ENCODE measurements around the gene TMEM181. TPM values are rescaled to one million over a fixed set of nuclear protein-coding genes. Genes with fewer than 3 reads are reported as not detected.

The TMEM181 gene
- total and polyA plus RNA-seq, 2 of the 13 experiments (the other 11 are each of a cell fraction or from before 2014, with no cell fraction given): 59.1 to 108 TPM

DNA sequence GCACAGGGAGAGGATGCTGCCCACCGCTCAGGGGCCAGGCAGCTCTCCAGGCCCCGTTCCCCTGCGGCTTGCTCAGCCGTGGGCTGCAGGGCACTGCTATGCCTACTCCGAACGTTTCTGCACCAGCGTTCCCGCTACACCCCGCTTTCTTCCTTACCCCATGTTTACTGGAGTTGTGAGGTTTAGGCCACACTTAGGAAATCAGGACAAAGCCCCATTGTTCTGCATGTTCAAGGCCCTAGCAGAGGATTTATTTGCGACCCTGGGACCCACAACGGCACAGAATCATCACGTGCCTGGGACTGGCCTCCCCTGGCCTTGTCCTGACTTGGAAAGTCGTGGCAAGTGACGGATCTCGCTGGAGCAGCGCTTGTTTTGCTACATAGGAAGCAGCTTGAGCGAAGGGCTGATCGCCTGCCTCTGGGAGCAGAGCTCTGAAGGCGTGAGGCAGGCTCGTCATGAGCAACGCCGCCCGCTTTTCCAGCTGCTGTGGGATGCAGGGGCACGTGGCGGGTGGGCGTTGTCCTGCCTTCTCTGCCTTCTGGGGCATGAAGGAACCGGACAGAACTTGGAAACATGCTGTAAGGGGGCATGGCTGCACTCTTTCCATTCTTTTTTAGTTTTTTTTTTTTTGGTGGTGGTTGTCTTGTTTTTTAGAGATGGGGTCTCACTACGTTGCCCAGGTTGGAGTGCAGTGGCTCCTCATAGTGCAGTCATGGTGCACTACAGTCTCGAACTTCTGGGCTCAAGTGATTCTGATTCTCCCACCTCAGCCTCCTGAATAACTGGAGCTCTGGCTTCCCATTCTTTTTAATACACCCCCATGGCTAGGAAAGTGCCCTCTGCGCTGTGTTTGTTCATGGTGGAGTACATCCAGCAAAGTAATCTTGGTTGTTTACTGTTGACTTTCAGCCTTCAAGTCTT lies 14.6 kb upstream of the TMEM181 start (continued):
- TF ChIP-seq, protein P1, sequence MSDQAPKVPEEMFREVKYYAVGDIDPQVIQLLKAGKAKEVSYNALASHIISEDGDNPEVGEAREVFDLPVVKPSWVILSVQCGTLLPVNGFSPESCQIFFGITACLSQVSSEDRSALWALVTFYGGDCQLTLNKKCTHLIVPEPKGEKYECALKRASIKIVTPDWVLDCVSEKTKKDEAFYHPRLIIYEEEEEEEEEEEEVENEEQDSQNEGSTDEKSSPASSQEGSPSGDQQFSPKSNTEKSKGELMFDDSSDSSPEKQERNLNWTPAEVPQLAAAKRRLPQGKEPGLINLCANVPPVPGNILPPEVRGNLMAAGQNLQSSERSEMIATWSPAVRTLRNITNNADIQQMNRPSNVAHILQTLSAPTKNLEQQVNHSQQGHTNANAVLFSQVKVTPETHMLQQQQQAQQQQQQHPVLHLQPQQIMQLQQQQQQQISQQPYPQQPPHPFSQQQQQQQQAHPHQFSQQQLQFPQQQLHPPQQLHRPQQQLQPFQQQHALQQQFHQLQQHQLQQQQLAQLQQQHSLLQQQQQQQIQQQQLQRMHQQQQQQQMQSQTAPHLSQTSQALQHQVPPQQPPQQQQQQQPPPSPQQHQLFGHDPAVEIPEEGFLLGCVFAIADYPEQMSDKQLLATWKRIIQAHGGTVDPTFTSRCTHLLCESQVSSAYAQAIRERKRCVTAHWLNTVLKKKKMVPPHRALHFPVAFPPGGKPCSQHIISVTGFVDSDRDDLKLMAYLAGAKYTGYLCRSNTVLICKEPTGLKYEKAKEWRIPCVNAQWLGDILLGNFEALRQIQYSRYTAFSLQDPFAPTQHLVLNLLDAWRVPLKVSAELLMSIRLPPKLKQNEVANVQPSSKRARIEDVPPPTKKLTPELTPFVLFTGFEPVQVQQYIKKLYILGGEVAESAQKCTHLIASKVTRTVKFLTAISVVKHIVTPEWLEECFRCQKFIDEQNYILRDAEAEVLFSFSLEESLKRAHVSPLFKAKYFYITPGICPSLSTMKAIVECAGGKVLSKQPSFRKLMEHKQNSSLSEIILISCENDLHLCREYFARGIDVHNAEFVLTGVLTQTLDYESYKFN (CRISPR knock-in tag; conservative IDR thresholded peaks at IDR 0.05): peak; percentile 85
- TF ChIP-seq, protein P2, sequence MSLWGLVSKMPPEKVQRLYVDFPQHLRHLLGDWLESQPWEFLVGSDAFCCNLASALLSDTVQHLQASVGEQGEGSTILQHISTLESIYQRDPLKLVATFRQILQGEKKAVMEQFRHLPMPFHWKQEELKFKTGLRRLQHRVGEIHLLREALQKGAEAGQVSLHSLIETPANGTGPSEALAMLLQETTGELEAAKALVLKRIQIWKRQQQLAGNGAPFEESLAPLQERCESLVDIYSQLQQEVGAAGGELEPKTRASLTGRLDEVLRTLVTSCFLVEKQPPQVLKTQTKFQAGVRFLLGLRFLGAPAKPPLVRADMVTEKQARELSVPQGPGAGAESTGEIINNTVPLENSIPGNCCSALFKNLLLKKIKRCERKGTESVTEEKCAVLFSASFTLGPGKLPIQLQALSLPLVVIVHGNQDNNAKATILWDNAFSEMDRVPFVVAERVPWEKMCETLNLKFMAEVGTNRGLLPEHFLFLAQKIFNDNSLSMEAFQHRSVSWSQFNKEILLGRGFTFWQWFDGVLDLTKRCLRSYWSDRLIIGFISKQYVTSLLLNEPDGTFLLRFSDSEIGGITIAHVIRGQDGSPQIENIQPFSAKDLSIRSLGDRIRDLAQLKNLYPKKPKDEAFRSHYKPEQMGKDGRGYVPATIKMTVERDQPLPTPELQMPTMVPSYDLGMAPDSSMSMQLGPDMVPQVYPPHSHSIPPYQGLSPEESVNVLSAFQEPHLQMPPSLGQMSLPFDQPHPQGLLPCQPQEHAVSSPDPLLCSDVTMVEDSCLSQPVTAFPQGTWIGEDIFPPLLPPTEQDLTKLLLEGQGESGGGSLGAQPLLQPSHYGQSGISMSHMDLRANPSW (CRISPR knock-in tag; IDR thresholded peaks at IDR 0.05; ENCODE audit: borderline replicate concordance): no peak
- no peak for TF ChIP-seq ZNF296 (CRISPR knock-in tag; conservative IDR thresholded peaks at IDR 0.05)
- TF ChIP-seq NFE2L1 (CRISPR knock-in tag; IDR thresholded peaks at IDR 0.05; ENCODE audit: borderline replicate concordance): peak; percentile 49; the same call in 1 of the 2 replicates
- TF ChIP-seq, protein P3, sequence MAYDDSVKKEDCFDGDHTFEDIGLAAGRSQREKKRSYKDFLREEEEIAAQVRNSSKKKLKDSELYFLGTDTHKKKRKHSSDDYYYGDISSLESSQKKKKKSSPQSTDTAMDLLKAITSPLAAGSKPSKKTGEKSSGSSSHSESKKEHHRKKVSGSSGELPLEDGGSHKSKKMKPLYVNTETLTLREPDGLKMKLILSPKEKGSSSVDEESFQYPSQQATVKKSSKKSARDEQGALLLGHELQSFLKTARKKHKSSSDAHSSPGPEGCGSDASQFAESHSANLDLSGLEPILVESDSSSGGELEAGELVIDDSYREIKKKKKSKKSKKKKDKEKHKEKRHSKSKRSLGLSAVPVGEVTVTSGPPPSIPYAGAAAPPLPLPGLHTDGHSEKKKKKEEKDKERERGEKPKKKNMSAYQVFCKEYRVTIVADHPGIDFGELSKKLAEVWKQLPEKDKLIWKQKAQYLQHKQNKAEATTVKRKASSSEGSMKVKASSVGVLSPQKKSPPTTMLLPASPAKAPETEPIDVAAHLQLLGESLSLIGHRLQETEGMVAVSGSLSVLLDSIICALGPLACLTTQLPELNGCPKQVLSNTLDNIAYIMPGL (CRISPR knock-in tag; IDR thresholded peaks at IDR 0.05; ENCODE audit: borderline replicate concordance in 1 of 2, low read depth in 1 of 2): peak; percentile 46 to 71; a peak in 1 of 4 replicates
- TF ChIP-seq PAF1 (CRISPR knock-in tag; IDR thresholded peaks at IDR 0.05): no peak
- TF ChIP-seq, protein P4, sequence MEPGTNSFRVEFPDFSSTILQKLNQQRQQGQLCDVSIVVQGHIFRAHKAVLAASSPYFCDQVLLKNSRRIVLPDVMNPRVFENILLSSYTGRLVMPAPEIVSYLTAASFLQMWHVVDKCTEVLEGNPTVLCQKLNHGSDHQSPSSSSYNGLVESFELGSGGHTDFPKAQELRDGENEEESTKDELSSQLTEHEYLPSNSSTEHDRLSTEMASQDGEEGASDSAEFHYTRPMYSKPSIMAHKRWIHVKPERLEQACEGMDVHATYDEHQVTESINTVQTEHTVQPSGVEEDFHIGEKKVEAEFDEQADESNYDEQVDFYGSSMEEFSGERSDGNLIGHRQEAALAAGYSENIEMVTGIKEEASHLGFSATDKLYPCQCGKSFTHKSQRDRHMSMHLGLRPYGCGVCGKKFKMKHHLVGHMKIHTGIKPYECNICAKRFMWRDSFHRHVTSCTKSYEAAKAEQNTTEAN (CRISPR knock-in tag; conservative IDR thresholded peaks at IDR 0.05): peak; percentile 75; the same call in 1 of the 2 replicates
- no peak for TF ChIP-seq XRCC5 (optimal IDR thresholded peaks at IDR 0.05; ENCODE audit: low read length)
- TF ChIP-seq ZNF329 (CRISPR knock-in tag; IDR thresholded peaks at IDR 0.05; ENCODE audit: low read depth): no peak
- TF ChIP-seq HMG20A (CRISPR knock-in tag; IDR thresholded peaks at IDR 0.05; ENCODE audit: borderline replicate concordance): peak; percentile 77; the same call in 1 of the 2 replicates
- TF ChIP-seq MEIS2 (CRISPR knock-in tag; IDR thresholded peaks at IDR 0.05): peak; percentile 46
- no peak for TF ChIP-seq ZNF562 (CRISPR knock-in tag; IDR thresholded peaks at IDR 0.05; ENCODE audit: borderline replicate concordance)
- no peak for TF ChIP-seq ZNF672 (CRISPR knock-in tag; IDR thresholded peaks at IDR 0.05)
- TF ChIP-seq, protein P5, sequence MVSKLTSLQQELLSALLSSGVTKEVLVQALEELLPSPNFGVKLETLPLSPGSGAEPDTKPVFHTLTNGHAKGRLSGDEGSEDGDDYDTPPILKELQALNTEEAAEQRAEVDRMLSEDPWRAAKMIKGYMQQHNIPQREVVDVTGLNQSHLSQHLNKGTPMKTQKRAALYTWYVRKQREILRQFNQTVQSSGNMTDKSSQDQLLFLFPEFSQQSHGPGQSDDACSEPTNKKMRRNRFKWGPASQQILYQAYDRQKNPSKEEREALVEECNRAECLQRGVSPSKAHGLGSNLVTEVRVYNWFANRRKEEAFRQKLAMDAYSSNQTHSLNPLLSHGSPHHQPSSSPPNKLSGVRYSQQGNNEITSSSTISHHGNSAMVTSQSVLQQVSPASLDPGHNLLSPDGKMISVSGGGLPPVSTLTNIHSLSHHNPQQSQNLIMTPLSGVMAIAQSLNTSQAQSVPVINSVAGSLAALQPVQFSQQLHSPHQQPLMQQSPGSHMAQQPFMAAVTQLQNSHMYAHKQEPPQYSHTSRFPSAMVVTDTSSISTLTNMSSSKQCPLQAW (CRISPR knock-in tag; IDR thresholded peaks at IDR 0.05): peak; percentile 78
- no peak for TF ChIP-seq XBP1 (CRISPR knock-in tag; IDR thresholded peaks at IDR 0.05)
- no peak; the same call in 1 of the 2 replicates for TF ChIP-seq FOXC1 (CRISPR knock-in tag; IDR thresholded peaks at IDR 0.05; ENCODE audit: borderline replicate concordance)

All from HepG2 (cell line).